ENCODE data around the gene HSD3B2. TPM values are rescaled to one million over a fixed set of nuclear protein-coding genes. Genes with fewer than 3 reads are reported as not detected.
A peak's percentile ranks its signal among the peaks of the same experiment; 100 is the strongest.

The HSD3B2 gene
- total and polyA plus RNA-seq, 2 experiments from 2014 or later, result not detected

DNA sequence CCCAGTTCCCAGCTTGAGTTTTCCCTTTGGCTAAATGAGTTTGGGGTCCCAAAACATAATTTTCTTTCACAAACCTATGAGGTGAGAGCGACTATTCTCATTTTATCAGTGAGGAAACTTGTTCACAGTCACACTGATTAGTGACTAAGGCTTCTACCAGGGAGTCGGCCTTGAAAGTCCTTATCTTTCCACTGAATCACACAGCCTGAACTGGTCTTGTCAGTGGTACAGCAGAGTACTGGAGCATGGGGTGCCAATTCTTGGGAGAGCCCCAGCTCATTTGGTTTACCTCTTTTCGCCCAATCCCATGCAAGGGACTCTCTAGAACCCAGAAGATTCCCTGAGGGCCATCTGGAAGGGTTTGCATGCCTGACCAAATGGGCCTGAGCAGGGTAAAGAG is 16.9 kb downstream of the HSD3B2 start:
- no peaks in the 10 kb centered on the region for H3K36me3 Mint-ChIP-seq (ENCODE audit: low read depth)

More for the DNA sequence above, 16.9 kb downstream of the HSD3B2 start:
- Histone ChIP-seq H4K20me1 (replicated peaks; ENCODE audit: insufficient read depth) (no peaks in the 10 kb centered on the region), H3F3A (replicated peaks; ENCODE audit: low read depth) (no peaks in the 10 kb centered on the region), H3K4me1 (ENCODE audit: insufficient read depth) (no peaks in the 10 kb centered on the region), H3K79me2 (replicated peaks; ENCODE audit: insufficient read depth) (no peaks in the 10 kb centered on the region), H3K9me2 (ENCODE audit: insufficient read depth) (peaks cover 11% of the 10 kb centered on the region), H3K36me3 (ENCODE audit: insufficient read depth) (no peaks in the 10 kb centered on the region), H2AFZ (0 out of 2 replicates have a peak overlapping the region, but pooled peaks have one; percentile 52), H3K27ac (ENCODE audit: low read depth) (no peak overlapping the region), H3K27me3 (ENCODE audit: insufficient read depth) (no peaks in the 10 kb centered on the region), H3K4me2 (no peak overlapping the region), H3K4me3 (no peak overlapping the region)
- DNase-seq (ENCODE audit: low spot score) (no peak), ATAC-seq (no peak)
- Mint-ChIP-seq H3K4me1 (peaks cover 12% of the 10 kb centered on the region), H3K9me3 (no peaks in the 10 kb centered on the region; the same call in 2 of the 3 replicates), H3K27me3 (ENCODE audit: insufficient read depth, low read depth, poor library complexity) (peaks cover 5% of the 10 kb centered on the region), H3K27ac (no peak overlapping the region), H3K4me3 (no peak overlapping the region)
- TF ChIP-seq, protein P1, sequence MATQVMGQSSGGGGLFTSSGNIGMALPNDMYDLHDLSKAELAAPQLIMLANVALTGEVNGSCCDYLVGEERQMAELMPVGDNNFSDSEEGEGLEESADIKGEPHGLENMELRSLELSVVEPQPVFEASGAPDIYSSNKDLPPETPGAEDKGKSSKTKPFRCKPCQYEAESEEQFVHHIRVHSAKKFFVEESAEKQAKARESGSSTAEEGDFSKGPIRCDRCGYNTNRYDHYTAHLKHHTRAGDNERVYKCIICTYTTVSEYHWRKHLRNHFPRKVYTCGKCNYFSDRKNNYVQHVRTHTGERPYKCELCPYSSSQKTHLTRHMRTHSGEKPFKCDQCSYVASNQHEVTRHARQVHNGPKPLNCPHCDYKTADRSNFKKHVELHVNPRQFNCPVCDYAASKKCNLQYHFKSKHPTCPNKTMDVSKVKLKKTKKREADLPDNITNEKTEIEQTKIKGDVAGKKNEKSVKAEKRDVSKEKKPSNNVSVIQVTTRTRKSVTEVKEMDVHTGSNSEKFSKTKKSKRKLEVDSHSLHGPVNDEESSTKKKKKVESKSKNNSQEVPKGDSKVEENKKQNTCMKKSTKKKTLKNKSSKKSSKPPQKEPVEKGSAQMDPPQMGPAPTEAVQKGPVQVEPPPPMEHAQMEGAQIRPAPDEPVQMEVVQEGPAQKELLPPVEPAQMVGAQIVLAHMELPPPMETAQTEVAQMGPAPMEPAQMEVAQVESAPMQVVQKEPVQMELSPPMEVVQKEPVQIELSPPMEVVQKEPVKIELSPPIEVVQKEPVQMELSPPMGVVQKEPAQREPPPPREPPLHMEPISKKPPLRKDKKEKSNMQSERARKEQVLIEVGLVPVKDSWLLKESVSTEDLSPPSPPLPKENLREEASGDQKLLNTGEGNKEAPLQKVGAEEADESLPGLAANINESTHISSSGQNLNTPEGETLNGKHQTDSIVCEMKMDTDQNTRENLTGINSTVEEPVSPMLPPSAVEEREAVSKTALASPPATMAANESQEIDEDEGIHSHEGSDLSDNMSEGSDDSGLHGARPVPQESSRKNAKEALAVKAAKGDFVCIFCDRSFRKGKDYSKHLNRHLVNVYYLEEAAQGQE (IDR thresholded peaks at IDR 0.05; ENCODE audit: unreplicated experiment), result no peak
- TF ChIP-seq ZNF114 (CRISPR knock-in tag; IDR thresholded peaks at IDR 0.05) (no peak), EZH2phosphoT487 (IDR thresholded peaks at IDR 0.05; ENCODE audit: unreplicated experiment) (no peak), EZH2 (IDR thresholded peaks at IDR 0.05; ENCODE audit: low read depth, unreplicated experiment) (no peak), ZNF462 (CRISPR knock-in tag; IDR thresholded peaks at IDR 0.05) (no peak), POLR2AphosphoS5 (IDR thresholded peaks at IDR 0.05; ENCODE audit: low read depth) (no peak), JUNB (IDR thresholded peaks at IDR 0.05; ENCODE audit: unreplicated experiment) (no peak), STAT1 (IDR thresholded peaks at IDR 0.05; ENCODE audit: unreplicated experiment) (no peak)
- TF ChIP-seq, protein P2, sequence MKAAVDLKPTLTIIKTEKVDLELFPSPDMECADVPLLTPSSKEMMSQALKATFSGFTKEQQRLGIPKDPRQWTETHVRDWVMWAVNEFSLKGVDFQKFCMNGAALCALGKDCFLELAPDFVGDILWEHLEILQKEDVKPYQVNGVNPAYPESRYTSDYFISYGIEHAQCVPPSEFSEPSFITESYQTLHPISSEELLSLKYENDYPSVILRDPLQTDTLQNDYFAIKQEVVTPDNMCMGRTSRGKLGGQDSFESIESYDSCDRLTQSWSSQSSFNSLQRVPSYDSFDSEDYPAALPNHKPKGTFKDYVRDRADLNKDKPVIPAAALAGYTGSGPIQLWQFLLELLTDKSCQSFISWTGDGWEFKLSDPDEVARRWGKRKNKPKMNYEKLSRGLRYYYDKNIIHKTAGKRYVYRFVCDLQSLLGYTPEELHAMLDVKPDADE (IDR thresholded peaks at IDR 0.05), result no peak
